ENCODE results near the gene THSD4.

- TF ChIP-seq CTCF (conservative IDR thresholded peaks at IDR 0.05; ENCODE audit: low read length) (no peak), EZH2phosphoT487 (IDR thresholded peaks at IDR 0.05; ENCODE audit: borderline replicate concordance, low read depth, low read length) (no peak)
Observed at GRCh38 chr15:71679793-71680353, 564.6 kb downstream of the THSD4 start.
